Liver (tissue), 9 donors: ENCODE results near the gene NAAA. TPM values are rescaled to one million over a fixed set of nuclear protein-coding genes. Genes with fewer than 3 reads are reported as not detected.

Experiments
- DNase-seq: peaks from one replicate; pipeline ENCODE4 v3.0.0-alpha.2; 2017; ENCODE audit warnings: low spot score
- H3K27ac ChIP-seq, 2 donors: one replicate each; pipeline ENCODE4 v1.7.0; 2013; ENCODE audit warnings: inconsistent platforms in 2 of 2, low read length in 2 of 2, control low read depth in 1 of 2, low read depth in 1 of 2, mild to moderate bottlenecking in 1 of 2
- H3K27me3 ChIP-seq, 4 donors: one replicate each; pipeline versions ENCODE4 v1.6.1 to v1.7.0; 2013; ENCODE audit warnings: low read length in 3 of 4, inconsistent platforms in 1 of 4, mild to moderate bottlenecking in 1 of 4, moderate library complexity in 1 of 4; ENCODE audit not compliant: control insufficient read depth in 4 of 4, insufficient read depth in 4 of 4
- H3K36me3 ChIP-seq, 4 donors: one replicate each; pipeline versions ENCODE4 v1.6.1 to v1.7.0; 2013; ENCODE audit warnings: low read length in 3 of 4, mild to moderate bottlenecking in 3 of 4, low read depth in 1 of 4, moderate library complexity in 1 of 4; ENCODE audit not compliant: control insufficient read depth in 4 of 4, insufficient read depth in 3 of 4
- H3K4me1 ChIP-seq, 4 donors: one replicate each; pipeline versions ENCODE4 v1.6.1 to v1.7.0; 2013; ENCODE audit warnings: low read length in 3 of 4, mild to moderate bottlenecking in 3 of 4, moderate library complexity in 1 of 4; ENCODE audit not compliant: control insufficient read depth in 4 of 4, insufficient read depth in 4 of 4
- H3K4me3 ChIP-seq, 3 donors: one replicate each; pipeline versions ENCODE4 v1.6.1 to v1.7.0; 2013; ENCODE audit warnings: low read length in 3 of 3, control low read depth in 1 of 3, low read depth in 1 of 3, mild to moderate bottlenecking in 1 of 3
- H3K9ac ChIP-seq, 2 donors: one replicate each; pipeline ENCODE4 v1.7.0; 2013; ENCODE audit warnings: low read length in 2 of 2, mild to moderate bottlenecking in 2 of 2, moderate library complexity in 2 of 2, control low read depth in 1 of 2, low read depth in 1 of 2
- H3K9me3 ChIP-seq, 4 donors: one replicate each; pipeline versions ENCODE4 v1.6.1 to v1.7.0; 2013; ENCODE audit warnings: low read length in 3 of 4; ENCODE audit not compliant: control insufficient read depth in 4 of 4
- ATF3 ChIP-seq: IDR thresholded peaks from 2 replicates; pipeline ENCODE4 v1.6.1; 2016; ENCODE audit warnings: antibody characterized with exemption
- CTCF ChIP-seq: fragments of 150-350 bp; IDR thresholded peaks from 2 replicates; pipeline ENCODE4 v1.5.1; 2017; ENCODE audit warnings: improper control_type of control experiment, low read depth, low read length; ENCODE audit not compliant: missing input control
- FOXA1 ChIP-seq: IDR thresholded peaks from 2 replicates; pipeline ENCODE4 v1.6.1; 2016; ENCODE audit warnings: antibody characterized with exemption
- FOXA2 ChIP-seq: IDR thresholded peaks from 2 replicates; pipeline ENCODE4 v1.6.1; 2016; ENCODE audit warnings: antibody characterized with exemption
- GABPA ChIP-seq, 2 donors: IDR thresholded peaks in 1 of 2; conservative IDR thresholded peaks in 1 of 2; 2 replicates each; pipeline ENCODE4 v1.6.1; 2016; ENCODE audit warnings: antibody characterized with exemption in 2 of 2, mild to moderate bottlenecking in 1 of 2, moderate library complexity in 1 of 2
- HNF4A ChIP-seq, 2 donors: conservative IDR thresholded peaks; 2 replicates each; pipeline ENCODE4 v1.6.1; 2016; ENCODE audit warnings: antibody characterized with exemption in 2 of 2, mild to moderate bottlenecking in 2 of 2
- HNF4G ChIP-seq: IDR thresholded peaks from 2 replicates; pipeline ENCODE4 v1.6.1; 2016; ENCODE audit warnings: antibody characterized with exemption
- JUND ChIP-seq, 2 donors: IDR thresholded peaks; 2 replicates each; pipeline ENCODE4 v1.6.1; 2016; ENCODE audit warnings: antibody characterized with exemption in 2 of 2
- MAX ChIP-seq: IDR thresholded peaks from 2 replicates; pipeline ENCODE4 v1.6.1; 2016; ENCODE audit warnings: antibody characterized with exemption
- NR2F2 ChIP-seq: IDR thresholded peaks from 2 replicates; pipeline ENCODE4 v1.6.1; 2016; ENCODE audit warnings: antibody characterized with exemption
- RXRA ChIP-seq, 2 donors: IDR thresholded peaks; 2 replicates each; pipeline ENCODE4 v1.6.1; 2017 to 2018; ENCODE audit warnings: antibody characterized with exemption in 2 of 2, mild to moderate bottlenecking in 1 of 2
- SP1 ChIP-seq: IDR thresholded peaks from 2 replicates; pipeline ENCODE4 v1.6.1; 2018; ENCODE audit warnings: antibody characterized with exemption, mild to moderate bottlenecking
- YY1 ChIP-seq: IDR thresholded peaks from 2 replicates; pipeline ENCODE4 v1.6.1; 2016; ENCODE audit warnings: antibody characterized with exemption, mild to moderate bottlenecking
- ZBTB33 ChIP-seq: IDR thresholded peaks from 2 replicates; pipeline ENCODE4 v1.6.1; 2016; ENCODE audit warnings: antibody characterized with exemption
- WGBS: extraction: QIAGEN DNeasy Blood & Tissue Kit; methylation state at CpG from one replicate; pipeline ENCODE4 v1.1.7; 2013; 5-methylcytosine and 5-hydroxymethylcytosine counted together
- polyA plus RNA-seq, 2 donors: library from polyadenylated mRNA; stranded (reverse) in 1 of 2; unstranded in 1 of 2; fragments of 200-250 nt in 1 of 2; fragments of >200 nt in 1 of 2; fragmentation: Nextera tagmentation in 1 of 2; extraction: Ambion mirVana in 1 of 2; gene quantifications; one replicate each; pipeline versions ENCODE4 v1.2.1 to v1.2.3, GENCODE V29; 2013 to 2015
- total RNA-seq, 2 donors: library from RNA; depleted of rRNA; stranded (reverse); fragments of >200 nt; gene quantifications; one replicate each; pipeline ENCODE4 v1.2.3, GENCODE V29; 2014
- donor health status: healthy.
- donor health status: healthy.
- donor health status: healthy.
- donor health status: healthy.
- donor health status: healthy.

Gene NAAA
- total and polyA plus RNA-seq, 4 donors: 42.2 to 122 (median 57.2) TPM

- H3K9me3 ChIP-seq: no peaks in the 10 kb centered on the region
- H3K27me3 ChIP-seq: no peaks in the 10 kb centered on the region
- peaks cover 0 to 44% (median 28%) of the 10 kb centered on the region in 4 donors for H3K36me3 ChIP-seq
- TF ChIP-seq GABPA (IDR thresholded peaks at IDR 0.05 in 1 of 2, conservative IDR thresholded peaks at IDR 0.05 in 1 of 2): no peak
- TF ChIP-seq MAX: no peak
- no peak for TF ChIP-seq FOXA1
- no peak for TF ChIP-seq SP1
- TF ChIP-seq HNF4A (conservative IDR thresholded peaks at IDR 0.05): no peak
- TF ChIP-seq RXRA (IDR thresholded peaks at IDR 0.05): no peak
- no peak for TF ChIP-seq NR2F2
- TF ChIP-seq ATF3: no peak
- TF ChIP-seq FOXA2: no peak
- no peak for TF ChIP-seq CTCF
- no peak for TF ChIP-seq JUND (IDR thresholded peaks at IDR 0.05)
- TF ChIP-seq ZBTB33: no peak
- TF ChIP-seq YY1: no peak
- TF ChIP-seq HNF4G: no peak
- H3K4me3 ChIP-seq: no peak overlapping the region
- DNase-seq: no peak
- H3K9ac ChIP-seq: no peak overlapping the region
- no peaks in the 10 kb centered on the region for H3K4me1 ChIP-seq
- no peak overlapping the region for H3K27ac ChIP-seq
- 72% methylated on average over 5 of the region's 5 CpGs for WGBS
Observed at GRCh38 chr4:75948822-75949444, 8.1 kb upstream of the NAAA start.

GRCh38 chr4:75939890-75940691 lies 722 bp downstream of the NAAA start:
- peak overlapping the region; percentile 91 to 93 for H3K27ac ChIP-seq
- peak overlapping the region in 1 of 2 donors; percentile 72 for H3K9ac ChIP-seq
- H3K36me3 ChIP-seq: no peaks in the 10 kb centered on the region
- TF ChIP-seq FOXA1 (no peak), ZBTB33 (no peak), MAX (peak; percentile 4), RXRA (IDR thresholded peaks at IDR 0.05) (peak in 1 of 2 donors; percentile 18), ATF3 (no peak), HNF4A (conservative IDR thresholded peaks at IDR 0.05) (peak in 1 of 2 donors; percentile 7), YY1 (peak; percentile 9)
- H3K4me3 ChIP-seq: peak overlapping the region; percentile 80 to 98 (median 97)
- peak; percentile 70 for DNase-seq
- H3K4me1 ChIP-seq: peaks cover 3 to 24% (median 10%) of the 10 kb centered on the region in 4 donors
- under 1% methylated on average over 67 of the region's 67 CpGs for WGBS
- no peaks in the 10 kb centered on the region for H3K27me3 ChIP-seq
- no peaks in the 10 kb centered on the region for H3K9me3 ChIP-seq
